ENCODE results near the gene GLS.

The GLS gene

DNA sequence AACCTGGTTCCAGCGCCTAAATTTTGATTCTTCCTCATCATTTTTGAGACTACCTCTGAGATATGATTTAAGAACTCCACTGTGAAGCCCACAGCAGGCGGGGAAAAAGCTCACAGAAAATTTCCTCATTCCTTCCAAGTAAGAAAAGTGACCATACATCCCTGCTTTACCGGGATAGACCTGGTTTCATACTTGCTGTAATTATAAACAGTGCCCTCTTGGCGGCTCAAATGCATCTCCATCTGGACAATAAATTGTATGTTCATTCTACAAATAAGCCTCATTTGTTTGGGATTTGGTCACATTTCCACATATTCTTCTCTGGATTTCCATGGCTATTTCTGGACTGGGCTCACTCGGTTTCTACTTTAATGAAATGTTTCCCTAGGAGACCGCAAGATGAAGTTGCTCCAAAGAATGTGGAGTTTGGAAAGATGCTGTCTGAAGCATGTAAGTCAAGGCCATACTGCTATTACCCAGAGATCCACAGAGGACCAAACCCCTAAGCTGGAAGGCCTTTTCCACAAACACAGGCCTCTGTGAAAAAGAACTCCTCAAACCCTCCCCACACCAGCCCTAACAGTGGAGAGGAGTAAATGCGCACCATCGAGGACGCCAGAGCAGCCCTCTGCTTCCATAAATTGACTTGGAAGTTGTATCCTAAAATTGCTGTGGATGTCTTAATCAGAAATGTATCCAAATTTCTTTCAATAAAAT, 119.5 kb downstream of the GLS start:
- no peak for DNase-seq

DNA sequence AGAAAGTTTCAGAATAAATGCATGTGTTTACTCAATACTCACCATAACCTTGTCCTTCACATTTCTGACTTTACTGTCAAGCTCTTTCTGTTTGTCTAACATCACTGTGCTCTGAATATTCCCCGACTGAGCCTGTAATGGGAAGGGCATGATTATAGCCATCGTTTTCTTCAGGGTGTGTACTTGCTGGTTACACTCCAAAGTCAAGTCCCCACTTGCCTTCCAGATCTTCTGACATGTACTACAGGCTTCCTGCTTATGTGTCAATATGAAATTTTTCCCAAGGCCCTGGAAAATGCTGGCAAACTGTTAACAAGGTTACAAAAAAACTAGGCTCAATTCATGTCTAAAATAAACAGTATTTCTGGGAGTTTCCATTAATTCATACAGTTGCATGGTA, 120.4 kb downstream of the GLS start:
- no peak for DNase-seq

DNA sequence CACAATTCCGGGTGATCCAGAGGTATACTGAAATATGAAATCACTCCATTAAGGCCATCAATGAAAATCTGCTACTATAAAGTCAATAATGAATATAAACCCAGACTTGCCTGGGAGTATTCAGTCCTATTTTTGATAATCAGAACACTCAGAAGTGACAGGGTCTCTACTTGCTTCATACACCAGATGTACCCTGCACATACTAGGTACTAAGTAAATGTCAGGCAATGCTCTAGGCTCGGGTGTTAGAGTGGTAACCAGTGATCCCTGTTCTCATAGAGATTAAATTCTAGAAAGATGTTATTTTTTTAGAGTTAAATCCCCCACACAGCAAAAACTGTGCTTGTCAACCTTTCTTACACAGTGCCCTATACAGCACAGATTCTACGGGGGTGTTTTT, 121.0 kb downstream of the GLS start:
- DNase-seq = no peak

DNA sequence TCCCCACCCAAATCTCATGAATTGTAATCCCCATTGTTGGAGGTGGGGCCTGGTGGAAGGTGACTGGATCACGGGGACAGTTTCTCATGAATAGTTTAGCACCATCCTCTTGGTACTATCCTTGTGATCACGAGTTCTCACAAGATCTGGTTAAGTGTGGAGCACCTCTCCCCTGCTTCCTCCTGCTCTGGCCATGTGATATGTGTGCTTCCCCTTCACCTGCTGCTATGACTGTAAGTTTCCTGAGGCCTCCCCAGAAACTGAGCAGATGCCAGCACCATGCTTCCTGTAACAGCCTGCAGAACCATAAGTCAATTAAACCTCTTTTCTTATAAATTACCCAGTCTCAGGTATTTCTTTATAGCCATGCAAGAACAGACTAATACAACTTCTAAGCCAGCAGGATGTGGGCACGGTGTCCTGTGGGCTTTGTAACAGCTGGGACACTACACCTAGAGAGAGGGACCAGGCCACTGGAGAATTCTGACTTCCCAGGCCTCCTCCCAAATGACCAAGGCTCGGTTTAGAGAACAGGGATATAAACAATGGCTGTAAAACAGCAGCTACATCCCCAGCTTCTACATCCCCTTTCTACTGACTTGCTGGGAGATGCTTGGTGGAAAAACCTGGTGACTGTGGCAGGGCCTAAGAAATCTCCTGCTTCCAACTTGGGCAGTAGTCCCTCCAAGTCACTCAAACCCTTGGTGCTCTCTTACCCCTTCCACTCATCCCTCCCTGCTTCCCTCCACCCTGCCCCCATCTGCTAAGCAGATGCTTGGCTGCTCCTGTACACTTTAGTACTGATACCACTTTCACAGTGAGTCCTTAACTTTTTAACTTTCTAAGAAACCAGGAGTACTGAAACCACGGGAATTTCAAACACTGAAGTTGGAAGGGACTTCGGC, 123.0 kb downstream of the GLS start:
- no peak for DNase-seq

DNA sequence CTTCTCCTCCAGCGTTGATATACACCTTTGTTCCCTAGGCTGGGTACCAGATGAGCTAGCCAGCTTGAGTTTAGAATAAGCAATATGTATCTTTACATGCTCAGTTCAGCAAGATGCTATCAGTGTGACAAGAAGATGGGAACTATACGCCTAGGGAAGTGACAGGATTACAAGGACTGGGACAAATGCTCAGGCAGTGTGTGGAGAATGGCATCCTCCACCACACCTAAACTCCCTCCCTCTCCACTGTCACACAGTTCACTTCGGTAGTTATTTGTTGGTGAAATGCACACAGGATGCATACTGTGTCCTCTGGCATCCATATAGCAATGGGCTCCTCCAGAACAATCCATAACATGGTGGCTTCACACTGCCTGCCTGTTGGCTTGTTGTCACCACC, 125.7 kb downstream of the GLS start:
- no peak for DNase-seq

DNA sequence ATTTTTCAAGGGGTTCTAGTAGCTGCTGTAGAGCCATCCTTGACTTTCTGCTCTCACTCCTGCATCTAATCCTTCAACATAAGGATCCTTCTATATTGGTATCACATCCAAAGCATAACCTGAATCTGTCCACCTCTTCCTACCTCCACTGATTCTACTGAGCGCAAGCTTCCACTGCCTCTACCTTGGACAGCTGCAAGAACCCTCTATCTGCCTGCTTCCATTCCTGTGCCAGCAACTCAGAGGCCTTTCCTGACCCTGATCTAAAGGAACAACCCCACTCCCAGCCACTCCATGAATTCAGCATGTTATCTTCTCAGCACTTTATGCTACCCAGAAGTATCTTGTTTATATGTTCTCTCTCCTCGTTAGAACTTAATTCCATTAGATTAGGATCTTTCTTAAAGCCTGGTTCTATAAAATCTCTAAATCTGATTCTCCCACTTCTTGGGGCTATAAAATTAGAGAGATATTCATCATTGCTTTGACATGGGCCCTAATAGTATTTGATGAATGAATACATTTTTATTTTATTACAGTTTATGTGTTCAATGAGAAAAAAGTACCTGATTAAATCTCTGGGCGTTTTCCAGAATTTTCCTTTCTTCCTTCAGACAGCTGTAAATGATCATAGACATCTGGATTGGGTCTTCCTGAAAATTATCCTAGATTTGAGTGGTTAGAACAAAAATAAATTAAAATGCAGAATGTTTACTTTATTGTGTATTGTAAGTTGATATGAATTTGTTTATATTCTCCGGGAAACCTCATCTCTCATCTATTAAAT, 126.6 kb downstream of the GLS start:
- no peak for DNase-seq

DNA sequence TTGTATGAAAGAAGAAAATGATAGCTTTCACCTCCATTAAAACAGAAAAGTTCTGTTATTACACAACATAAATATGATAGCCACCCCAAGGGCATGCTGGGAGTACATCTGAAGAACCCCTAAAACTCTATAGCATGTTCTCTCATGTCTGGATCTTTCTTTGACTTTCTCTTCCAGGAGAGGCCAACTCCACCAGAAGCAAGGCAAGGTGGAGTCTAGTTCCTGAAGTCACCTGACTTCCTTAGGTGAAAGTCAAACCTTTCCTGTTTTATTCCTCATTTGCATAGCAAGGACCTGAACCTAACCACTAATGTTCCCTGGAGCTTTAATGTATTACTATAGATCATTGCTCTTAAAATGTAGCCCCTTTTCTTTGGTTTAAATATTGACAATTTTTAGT, 127.7 kb downstream of the GLS start:
- no peak for DNase-seq

DNA sequence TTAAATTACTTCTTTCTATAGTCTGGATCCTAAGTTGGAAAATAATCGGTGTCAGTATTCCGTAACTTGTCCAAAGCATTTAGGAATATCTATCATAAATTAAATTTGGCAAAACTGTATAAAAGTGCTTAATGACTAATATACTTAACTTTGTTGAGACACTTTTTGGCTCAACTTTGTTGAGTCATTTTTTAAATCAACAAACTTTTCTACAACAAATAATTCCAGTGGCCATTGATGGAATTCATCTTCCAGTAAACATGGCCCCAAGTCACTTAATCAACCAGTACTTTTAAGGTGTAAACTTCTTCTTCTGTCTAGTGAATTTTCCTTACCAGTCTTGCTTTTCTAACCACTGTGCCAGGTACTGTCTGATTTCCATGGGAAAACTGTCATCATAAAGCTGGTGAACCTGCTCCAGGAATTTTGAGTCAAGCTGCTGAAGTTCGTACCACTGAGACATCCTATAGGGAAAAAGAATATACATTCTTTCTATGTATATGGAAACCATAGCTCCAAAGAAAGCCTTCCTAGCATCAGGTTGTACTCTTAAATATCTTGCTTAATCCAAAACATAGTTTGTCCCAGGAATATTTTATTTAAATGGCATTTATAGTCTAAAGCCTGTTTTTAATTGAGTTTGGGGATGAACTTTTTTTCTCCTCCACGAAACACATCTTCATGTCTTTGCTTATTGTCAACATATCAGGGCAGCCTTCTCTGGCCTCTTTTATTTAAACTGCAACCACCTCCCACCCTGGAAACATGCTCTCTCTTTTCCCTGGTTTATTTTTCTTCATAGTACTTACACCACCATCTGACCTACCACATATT, 129.1 kb downstream of the GLS start:
- DNase-seq = no peak

DNA sequence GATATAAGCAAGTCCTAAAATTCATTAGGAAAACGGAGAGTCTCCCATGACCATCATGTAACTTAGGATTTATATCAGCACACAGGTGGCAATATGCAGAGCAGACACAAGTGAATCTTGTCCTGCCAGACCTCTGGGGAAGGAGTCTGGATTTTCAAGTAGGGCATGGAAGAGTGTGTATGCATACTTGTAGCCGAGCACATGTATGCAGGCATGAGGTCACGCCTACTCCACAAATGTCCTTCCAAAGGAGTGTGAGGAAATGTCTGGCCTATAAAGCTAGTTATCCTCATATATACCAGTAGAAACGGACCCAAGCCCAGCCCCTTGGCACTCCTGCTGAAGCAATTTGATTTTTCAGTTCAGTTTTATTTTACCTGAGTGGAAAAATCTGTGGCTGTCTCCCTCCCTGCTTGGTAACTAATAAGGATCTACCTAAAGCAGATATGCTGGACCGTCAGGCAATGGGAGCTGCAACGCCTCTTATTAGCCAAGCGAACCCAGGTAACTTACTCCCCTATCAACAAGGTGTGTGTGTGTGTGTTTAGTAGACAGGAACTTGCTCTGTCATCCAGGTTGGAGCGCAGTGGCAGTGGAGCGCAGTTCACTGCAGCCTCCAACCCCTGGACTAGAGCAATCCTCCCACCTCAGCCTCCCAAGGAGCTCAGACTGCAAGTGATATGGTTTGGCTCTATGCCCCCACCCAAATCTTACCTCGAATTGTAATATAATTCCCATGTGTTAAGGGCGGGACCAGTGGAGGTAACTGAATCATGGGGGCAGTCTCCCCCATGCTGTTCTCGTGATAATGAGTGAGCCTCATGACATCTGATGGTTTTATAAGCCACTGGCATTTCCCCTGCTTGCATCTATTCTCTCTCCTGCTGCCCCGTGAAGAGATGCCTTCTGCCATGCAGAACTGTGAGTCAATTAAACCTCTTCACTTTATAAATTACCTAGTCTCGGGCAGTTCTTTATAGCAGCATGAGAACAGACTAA, 130.6 kb downstream of the GLS start:
- no peak for DNase-seq

DNA sequence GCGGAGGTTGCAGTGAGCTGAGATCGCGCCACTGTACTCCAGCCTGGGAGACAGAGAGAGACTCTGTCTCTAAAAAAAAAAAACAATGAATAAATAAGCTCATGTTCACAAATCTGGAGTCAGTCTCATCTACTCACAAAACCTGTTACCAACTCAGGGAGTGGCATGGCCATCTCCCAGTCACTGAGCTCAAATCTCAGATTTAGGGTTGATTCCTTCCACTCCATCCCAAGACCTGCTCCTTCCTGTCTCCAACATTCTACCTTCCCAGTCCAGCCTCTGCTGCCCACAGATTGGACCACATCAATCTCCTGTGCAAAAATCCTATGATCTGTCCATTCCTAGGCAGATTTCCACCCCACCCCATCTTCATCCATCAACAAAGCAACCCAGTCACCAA, 131.7 kb downstream of the GLS start:
- no peak for DNase-seq

DNA sequence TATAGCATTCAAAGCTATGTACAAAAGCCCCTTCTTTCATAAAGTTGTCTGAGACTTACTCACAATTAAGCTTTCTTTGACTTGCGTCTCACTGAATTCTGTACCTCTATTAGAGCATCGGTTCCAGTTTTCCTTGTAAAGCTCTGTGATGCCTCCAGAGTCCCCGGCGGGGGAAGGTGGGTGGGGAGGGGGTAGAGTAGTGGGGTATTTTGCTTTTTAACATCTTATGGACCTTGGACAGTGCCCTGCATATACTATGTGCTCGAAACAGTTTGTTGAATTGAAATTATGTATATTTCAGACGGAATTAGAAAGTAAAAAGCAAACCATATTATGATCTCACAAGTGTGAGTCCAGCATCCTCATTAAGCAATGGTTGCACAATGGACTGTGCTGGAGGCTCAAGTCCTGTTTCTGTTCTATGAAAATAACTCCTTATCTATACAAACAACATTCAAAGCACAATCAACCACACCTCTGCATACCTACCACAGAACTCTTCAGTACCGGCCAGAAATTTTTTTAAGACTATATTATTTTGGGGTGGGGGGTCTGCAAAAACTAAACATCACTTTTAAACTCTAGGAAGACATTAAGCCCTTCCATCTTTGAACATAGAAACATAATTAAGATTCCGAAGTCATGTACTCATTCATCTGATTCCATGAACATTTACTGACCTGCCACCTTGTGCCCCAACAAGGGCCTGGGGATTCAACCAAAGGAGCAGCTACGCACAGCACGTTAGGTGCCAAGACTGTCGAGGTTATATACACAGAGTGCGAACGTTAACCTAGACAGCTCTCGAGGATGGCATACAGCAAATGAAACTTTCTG, 132.4 kb downstream of the GLS start:
- no peak for DNase-seq

DNA sequence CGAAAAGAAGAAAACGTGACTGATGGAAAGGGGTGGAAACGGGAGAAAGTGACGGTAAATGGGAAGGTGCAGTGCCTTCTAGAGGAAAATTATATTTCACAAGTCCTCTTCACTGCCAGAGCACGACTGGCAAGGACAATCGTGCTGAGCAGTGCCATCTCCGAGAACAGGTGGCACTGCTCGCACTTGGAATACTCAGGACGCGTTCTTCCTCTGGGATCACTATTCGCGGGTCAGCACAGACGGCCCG, 133.0 kb downstream of the GLS start:
- peak; percentile 25 for DNase-seq

DNA sequence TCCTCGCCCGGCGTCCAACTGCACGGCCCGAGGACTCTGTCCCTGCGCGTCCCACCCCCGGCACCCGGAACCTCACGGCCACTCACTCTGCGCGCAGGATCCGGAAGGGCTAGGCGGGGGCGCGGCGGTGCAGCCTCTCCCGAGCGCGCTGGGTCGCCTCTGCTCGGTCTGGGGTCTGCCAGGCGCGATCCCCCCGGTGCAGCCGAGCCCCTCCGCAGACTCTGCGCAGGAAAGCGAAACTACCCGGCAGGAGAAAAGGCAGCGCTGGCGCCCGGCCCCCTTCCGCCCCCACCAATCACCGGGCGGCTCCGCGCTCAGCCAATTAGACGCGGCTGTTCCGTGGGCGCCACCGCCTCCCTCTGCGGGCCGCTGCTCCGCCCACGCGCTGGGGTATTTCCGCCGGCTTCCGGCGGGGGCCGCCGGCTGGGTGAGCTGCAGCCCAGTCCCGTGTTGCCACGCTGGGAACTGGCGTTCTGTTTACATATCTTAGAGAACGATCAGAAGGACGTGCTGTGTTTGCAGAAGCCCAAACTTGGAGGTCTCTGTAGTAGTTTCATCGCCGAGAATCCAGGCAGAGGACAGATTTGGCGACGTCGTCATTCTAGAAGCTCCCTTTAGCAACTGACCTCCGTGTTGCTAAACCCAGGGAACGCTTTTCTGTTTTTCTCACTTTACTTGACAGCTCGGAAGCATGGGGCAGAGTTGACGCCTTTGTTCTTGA, 133.5 kb downstream of the GLS start, which contains the start of gene STAT1:
Gene STAT1, minus strand, starts transcription at position 240 of the 721 bp plus-strand sequence. CDS start 4,168 bp downstream, outside the sequence.
- peak; percentile 87 for DNase-seq

DNA sequence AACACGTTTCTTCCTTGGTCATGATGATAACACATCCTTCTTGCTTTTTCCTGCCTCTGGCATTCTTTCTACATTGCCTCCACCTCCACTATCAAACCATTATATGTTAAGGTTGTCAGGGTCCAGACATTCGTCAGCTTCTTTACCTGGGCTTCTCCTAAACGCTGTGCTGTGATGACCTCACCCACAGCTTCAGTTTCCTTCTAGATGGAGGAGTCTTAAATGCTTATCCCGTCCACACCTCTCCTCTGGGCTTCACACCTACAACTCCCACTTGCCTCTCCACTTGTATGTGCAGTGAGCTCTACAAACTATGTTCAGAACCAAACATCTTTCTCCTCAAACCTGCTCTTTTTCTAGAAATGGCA, 134.0 kb downstream of the GLS start:
- no peak for DNase-seq
